Activated naive CD4-positive, alpha-beta T cell (primary cell): ENCODE results near the gene ZCCHC2.

Source experiments
- DNase-seq, 4 experiments: peaks; one replicate each; lab custom pipeline; 2025; lab: John Stamatoyannopoulos, UW

Gene ZCCHC2

GRCh38 chr18:62510789-62511188 lies 12.0 kb upstream of the ZCCHC2 start:
- DNase-seq, result no peak

DNA sequence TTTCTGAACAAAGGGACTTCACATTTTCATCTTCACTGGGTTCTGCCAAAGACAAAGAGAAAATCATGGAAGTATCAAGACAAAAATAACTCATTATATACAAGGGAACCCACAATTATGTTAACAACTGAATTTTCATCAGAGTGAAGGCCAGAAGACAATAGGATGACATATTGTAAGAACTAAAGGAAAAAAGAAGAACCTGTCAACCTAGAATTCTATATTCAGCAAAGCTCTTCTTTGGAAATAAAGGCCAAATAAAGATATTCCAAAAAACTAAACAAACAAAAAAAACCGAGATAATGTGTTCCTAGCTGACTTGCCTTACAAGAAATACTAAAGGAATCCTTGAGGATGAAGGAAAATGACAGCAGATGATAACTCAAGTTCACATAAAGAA lies 10.3 kb upstream of the ZCCHC2 start:
- no peak for DNase-seq

DNA sequence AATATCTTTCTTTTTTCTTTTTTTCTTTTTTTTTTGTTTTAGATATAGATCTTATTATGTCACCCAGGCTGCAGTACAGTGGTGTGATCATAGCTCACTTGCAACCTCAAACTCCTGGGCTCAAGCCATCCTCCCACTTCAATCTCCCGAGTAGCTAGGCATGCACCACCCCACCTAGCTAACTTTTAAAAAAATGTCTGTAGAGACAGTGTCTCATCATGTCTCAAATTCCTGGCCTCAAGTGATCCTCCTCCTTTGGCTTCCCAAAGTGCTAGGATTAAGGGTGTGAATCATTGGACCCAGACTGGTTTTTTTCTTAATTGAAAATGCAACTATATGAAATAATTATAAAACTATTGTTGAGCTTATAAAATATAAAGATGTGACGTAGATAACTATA lies 9.8 kb upstream of the ZCCHC2 start:
- no peak for DNase-seq

GRCh38 chr18:62514570-62514969 lies 8.3 kb upstream of the ZCCHC2 start:
- DNase-seq, result no peak

GRCh38 chr18:62516242-62516641 lies 6.6 kb upstream of the ZCCHC2 start:
- DNase-seq, result no peak

GRCh38 chr18:62518460-62519375 lies 4.1 kb upstream of the ZCCHC2 start:
- no peak for DNase-seq

- no peak for DNase-seq
Measured at GRCh38 chr18:62519684-62520083, 3.1 kb upstream of the ZCCHC2 start.

- no peak for DNase-seq
Measured at GRCh38 chr18:62521082-62521481, 1.7 kb upstream of the ZCCHC2 start.

DNA sequence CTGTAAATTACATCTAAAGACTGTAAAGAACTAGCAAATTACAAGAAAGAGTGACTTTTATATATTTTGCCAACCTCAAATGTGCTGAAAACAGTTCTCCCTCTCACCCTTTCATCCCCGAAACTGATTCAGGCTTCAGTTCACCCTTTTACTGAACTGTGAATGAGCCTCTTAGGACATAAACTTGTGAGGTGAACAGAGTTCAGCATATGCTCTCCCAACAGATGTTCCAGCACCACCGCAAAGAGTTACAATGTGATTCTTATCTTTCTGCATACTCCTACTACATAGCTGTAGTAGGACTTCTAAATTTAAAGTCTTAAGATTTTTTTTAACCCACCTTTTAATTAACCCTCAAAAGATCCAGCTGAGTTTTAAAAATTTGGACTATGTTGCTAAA lies 1.2 kb upstream of the ZCCHC2 start:
- no peak for DNase-seq

DNA sequence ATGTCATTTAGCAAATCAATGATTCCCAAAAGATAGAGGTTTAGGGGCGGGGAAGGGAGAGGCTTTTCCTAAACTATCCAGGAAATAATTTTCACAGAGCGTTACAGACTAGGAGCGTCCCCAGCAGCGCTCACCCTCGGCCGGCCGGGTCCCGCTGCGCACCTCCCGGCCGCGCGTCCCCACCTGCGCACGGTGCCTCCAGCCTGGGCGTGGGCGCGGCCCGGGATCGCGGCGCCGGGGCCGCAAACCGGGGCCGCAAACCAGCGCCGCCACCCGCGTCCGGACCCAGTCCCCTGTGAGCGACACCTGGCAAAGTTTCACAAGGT lies 684 bp upstream of the ZCCHC2 start:
- DNase-seq, result no peak

GRCh38 chr18:62523255-62523588 lies 397 bp downstream of the ZCCHC2 start:
- no peak for DNase-seq

GRCh38 chr18:62523631-62524439 lies 1.0 kb downstream of the ZCCHC2 start:
- DNase-seq, result peak; percentile 31 to 61 (median 37)

DNA sequence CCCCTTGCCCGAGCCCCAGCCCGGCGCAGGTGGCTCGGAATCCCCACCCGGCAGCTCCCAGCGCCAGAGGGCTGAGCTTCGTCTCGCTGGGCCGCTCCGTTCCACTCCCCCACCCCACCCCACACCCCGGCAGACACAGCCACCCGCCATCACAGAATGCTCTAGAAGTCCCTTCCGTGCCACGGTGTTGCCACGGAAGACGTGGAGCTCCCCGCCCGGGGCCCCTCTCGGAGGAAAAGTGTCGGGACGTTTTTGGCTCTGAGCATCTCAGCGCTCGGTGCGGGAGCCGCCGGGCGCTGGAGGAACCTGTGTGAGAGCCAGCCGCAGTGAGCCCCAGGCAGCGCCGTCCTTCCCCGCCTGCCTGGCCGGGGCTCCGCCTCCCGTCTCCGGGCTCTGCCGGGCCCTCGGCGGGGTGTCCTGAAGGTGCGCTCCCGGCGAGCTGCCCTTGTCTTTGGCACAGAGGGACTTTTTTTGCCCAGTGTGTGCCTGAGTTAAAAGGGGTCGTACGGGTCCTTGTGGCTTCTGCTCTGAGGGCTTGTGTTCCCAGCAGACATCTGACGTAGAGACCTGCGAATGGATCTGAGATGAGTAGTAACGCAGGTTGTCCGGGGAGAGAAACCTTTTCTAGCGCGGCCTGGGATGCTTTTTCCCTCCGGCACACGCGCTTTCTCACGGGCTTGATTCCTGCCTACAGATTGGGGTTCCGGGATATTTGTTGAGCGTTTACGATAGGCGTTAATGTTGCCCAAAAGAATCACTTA lies 1.8 kb downstream of the ZCCHC2 start:
- DNase-seq, result peak; percentile 34 to 57 (median 41)

GRCh38 chr18:62525608-62526007 lies 2.8 kb downstream of the ZCCHC2 start:
- DNase-seq, result no peak

DNA sequence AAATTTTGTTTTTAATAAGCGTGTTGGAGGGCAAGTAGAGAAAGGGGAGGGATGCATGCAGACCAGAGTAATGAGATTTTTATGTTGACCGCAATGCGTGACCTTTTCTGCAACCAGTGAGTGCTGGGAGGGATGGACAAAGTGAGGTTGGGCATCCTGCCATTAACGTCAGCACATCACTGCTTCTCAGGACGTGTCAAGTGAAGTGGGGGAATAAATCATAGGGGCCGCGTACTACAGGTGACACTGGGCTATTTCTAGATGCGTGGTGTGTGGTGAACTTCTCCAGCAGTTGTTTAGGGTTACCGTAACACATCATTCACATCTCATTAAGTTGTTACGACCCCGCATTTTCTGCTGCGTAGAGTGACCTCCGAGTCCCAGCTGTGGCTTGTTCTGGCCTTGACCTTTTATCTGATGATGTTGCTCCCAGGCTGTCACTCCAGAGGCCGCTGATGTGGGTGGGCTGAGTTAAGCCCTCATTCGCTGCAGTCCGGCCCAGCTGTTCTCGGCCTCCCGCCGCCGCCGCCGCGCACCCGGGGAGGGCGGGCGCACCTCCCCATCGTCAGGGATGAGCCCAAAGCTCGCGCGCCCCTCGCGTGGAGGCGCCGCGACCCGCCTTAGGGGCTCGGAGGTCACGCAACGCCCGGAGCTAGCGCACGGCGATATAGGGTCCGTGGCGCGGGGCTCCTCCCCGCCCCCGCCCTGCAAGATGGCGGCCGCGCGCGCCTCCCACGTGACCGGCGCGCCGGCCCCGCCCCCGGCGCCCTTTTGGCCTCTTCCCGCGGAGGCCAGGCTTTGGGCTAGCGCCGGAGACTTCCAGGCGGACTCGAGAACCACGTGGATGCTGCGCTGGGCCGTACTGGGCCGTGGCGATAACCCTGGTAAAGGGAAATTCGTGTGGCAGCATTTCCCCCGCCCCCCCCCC lies 3.5 kb downstream of the ZCCHC2 start:
- DNase-seq, result peak; percentile 14 to 66 (median 26)

DNA sequence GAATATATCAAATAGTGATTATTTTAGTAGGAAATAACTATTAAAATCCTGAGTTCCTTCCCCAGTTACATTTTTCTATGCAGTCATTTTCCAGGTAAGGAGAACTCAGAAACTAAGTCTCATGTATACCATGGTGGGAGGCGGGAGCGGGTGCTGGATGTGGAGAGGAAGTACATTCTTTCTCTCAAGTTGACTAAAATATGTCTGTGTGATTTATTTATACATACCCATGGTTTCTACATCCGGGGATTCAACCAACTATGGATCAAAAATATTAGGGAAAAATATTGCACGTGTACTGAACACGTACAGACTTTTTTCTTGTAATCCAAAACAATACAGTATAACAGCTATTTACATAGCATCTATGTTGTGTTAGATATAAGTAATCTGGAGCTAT lies 6.8 kb downstream of the ZCCHC2 start:
- no peak for DNase-seq

DNA sequence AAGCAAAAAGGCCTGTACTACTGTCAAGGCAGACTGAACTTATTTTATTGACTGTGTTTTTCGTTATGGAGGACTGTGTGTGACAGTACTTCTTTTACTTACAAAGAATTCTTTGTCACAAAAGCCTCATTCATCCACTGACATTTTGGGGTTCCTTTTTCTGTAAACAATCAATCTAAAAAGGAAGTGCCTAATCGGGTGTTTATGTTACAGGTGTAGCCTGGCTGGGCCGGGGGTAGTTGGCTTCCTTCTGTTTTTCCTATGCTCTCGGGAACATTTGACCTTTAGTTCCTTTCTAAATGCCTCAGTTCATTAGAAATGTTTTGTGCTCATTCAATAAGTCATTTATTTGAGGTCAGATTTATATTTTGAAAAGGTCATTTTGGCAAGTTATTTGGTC lies 8.3 kb downstream of the ZCCHC2 start:
- DNase-seq, result no peak

DNA sequence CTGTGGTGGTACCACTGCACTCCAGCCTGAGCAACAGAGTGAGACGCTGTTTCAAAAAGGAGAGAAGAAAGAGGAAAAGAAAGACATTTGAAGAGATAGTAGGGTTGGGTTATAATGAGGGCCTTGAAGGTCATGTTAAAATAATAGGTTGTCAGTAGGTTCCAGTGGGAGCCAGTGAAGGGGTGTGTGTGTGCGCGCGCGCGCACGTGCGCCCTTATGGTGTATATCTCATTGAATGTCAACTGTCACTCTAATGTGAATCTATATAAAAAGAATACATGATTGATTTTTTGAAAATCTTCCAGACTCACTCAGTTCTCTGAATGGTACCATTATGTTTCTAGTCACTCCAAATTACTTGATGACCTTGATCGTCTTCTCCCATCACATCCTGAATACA lies 9.1 kb downstream of the ZCCHC2 start:
- no peak for DNase-seq

DNA sequence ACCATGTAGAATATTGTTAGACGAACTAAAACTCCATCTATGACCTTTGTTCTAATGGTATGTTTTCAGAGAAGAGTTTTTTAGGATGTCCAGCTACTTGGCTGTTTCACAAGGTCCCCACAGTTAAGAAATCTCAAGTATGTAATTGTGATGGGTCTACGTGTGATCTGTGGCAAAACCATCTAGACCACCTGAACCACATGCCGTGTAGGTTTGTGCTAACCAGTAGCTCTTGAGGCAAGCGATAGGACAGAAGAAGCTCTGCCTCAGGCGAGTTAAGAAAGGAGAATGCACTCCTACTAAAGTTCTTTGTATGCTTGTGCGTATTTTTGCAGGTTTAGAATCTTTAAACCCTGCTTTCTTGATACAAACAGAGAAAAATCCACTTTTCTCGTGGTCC lies 13.2 kb downstream of the ZCCHC2 start:
- no peak for DNase-seq

GRCh38 chr18:62537042-62537894 lies 14.4 kb downstream of the ZCCHC2 start:
- no peak for DNase-seq

DNA sequence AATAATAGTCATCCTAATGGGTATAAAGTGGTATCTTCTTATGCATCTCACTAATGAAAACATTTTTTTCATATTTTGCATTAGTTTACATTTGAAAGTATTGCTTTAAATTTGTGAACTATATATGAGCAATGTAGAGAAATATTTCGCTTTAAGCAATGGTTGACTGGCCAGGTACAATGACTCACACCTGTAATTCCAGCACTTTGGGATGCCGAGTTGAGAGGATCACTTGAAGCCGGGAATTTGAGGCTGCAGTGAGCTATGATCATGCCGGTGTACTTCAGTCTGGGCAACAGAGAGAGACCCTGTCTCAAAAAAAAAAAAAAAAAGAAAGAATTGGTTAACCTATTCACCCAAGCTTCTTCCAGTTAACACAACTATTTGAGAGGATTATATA lies 15.1 kb downstream of the ZCCHC2 start:
- DNase-seq, result no peak
